ENCODE results near the gene ADARB2.
A peak's percentile ranks its signal among the peaks of the same experiment; 100 is the strongest.

Gene ADARB2

DNA sequence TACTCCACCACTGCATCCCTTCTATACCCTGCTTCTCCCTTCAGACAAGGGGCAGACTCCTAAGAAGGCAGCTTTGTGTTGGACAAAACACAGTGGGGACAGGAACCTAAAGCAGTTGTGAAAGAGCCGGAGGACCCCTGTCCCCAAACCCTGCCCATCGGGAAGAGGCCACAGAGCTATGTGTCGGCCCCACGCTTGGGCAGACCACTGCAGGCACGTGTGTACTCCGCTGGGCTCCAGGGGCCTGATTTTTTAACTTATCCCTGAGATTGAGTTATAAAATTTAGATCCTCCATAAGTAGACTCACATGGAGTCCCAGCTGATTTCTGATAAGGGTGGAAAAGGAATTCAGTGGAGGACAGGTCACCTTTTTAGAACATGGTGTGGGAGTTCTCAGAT, 310.5 kb downstream of the ADARB2 start:
- FAIRE-seq: no peak
- DNase-seq (ENCODE audit: insufficient read length, low spot score): no peak
- TF ChIP-seq POU2F2 (IDR thresholded peaks at IDR 0.05; ENCODE audit: low read depth, low read length): no peak
- TF ChIP-seq POLR2A (IDR thresholded peaks at IDR 0.05; ENCODE audit: low read depth, low read length): no peak
- no peak for TF ChIP-seq TAF1 (IDR thresholded peaks at IDR 0.05; ENCODE audit: low read depth, low read length)
- TF ChIP-seq POLR2AphosphoS5 (IDR thresholded peaks at IDR 0.05; ENCODE audit: low read depth, low read length): no peak
- no peak for TF ChIP-seq SPI1 (IDR thresholded peaks at IDR 0.05; ENCODE audit: low read depth, low read length)

DNA sequence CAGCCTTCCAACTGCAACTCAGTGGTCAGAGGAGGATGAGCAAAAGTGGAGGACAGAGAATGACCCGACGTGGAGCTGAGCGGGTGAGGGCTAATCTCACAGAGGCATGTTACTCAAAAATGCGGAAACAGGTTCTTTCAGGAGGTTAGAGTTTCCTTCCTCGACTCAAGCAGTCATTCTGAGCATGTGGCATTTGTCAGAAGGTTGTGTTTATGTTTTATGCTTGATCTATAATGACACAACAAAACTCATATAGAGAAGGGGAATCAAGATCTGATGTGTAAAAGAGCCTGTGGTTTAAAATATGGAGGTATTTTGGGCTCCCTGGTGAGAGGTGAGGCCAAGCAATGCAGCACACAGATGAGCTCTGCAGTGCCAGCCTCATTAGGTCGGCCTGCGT, 311.4 kb downstream of the ADARB2 start:
- peak; percentile 95 for FAIRE-seq
- DNase-seq (ENCODE audit: insufficient read length, low spot score): no peak
- peak; percentile 73 for TF ChIP-seq SPI1 (IDR thresholded peaks at IDR 0.05; ENCODE audit: low read depth, low read length)
- no peak for TF ChIP-seq POU2F2 (IDR thresholded peaks at IDR 0.05; ENCODE audit: low read depth, low read length)

DNA sequence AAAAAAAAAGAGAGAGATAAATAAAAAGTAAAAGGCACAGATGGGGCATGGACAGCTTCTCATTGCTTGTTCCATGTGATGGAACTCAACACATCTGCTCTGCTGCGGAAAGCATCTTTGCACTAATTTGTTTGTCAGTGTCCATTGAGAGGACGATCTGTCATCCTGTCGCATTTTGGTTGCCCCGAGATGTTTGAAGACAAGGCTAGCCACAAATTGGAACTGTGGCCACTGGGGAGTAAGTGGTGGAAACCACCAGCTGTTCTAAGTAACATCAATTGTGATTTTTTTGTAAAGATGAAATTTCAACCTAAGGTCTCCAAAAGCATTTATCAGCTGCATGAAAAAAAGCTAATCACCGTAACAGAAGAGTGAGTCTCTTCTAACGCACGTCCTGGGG, 312.7 kb downstream of the ADARB2 start:
- DNase-seq (ENCODE audit: insufficient read length, low spot score): no peak
- TF ChIP-seq POLR2AphosphoS5 (IDR thresholded peaks at IDR 0.05; ENCODE audit: low read depth, low read length) (no peak), POLR2A (IDR thresholded peaks at IDR 0.05; ENCODE audit: low read depth, low read length) (no peak), SPI1 (IDR thresholded peaks at IDR 0.05; ENCODE audit: low read depth, low read length) (no peak), PAX5 (IDR thresholded peaks at IDR 0.05; ENCODE audit: insufficient read depth, low read length, severe bottlenecking) (no peak)
- peak; percentile 35 for FAIRE-seq

DNA sequence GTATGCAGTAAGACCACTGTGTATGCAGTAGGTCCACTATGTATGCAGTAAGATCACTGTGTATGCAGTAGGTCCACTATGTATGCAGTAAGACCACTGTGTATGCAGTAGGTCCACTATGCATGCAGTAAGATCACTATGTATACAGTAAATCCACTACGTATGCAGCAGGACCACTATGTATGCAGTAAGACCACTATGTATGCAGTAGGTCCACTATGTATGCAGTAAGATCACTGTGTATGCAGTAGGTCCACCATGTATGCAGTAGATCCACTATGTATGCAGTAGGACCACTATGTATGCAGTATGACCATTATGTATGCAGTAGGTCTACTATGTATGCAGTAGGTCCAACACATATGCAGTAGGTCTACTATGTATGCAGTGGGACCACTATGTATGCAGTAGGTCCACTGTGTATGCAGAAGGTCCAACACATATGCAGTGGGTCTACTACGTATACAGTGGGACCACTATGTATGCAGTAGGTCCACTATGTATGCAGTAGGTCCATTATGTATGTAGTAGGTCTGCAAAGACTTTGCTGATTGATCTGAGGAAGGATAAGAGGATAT, 313.6 kb downstream of the ADARB2 start:
- TF ChIP-seq SPI1 (IDR thresholded peaks at IDR 0.05; ENCODE audit: low read depth, low read length): no peak
- no peak for TF ChIP-seq TAF1 (IDR thresholded peaks at IDR 0.05; ENCODE audit: low read depth, low read length)
- no peak for TF ChIP-seq PAX5 (IDR thresholded peaks at IDR 0.05; ENCODE audit: insufficient read depth, low read length, severe bottlenecking)
- TF ChIP-seq POU2F2 (IDR thresholded peaks at IDR 0.05; ENCODE audit: low read depth, low read length): no peak
- no peak for TF ChIP-seq POLR2AphosphoS5 (IDR thresholded peaks at IDR 0.05; ENCODE audit: low read depth, low read length)
- TF ChIP-seq POLR2A (IDR thresholded peaks at IDR 0.05; ENCODE audit: low read depth, low read length): no peak
- DNase-seq (ENCODE audit: insufficient read length, low spot score) (no peak), FAIRE-seq (peak; percentile 59)

- DNase-seq (ENCODE audit: insufficient read length, low spot score): no peak
- FAIRE-seq: no peak
Measured at GRCh38 chr10:1422275-1422674, 315.1 kb downstream of the ADARB2 start.

DNA sequence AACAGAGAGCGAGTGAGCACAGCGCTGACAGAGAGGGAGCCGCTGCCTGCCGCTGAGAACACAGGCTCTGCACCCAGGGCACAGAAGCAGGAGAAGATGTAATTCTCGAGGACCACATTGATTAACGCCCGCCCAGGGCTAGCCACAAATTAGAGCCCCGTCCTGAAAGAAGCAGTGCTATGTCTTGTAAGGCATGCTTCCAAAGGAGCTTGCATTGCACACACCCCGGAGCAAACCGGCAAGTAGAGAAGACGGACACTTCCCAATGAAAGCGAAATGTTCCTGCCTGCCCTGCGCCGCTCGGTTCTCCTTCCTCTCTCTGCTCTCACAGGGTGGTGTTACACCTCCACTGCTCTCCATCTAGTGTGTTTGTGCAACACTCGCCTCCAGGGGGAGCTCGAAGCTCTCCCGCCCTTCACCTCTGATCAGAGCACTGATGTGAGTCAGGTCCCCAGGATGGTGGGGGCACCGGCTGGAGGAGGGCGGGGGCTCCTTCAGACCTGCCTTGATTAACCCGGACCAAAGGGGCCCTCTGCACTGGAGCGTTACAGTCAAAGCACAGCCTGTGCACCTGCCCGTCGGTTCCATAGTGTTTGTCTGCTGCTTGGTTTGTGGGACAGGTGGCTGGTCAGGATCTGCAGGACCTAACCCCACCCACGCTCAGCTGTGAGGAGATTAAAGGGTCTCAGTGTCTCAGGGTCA, 316.5 kb downstream of the ADARB2 start:
- no peak for TF ChIP-seq SPI1 (IDR thresholded peaks at IDR 0.05; ENCODE audit: low read depth, low read length)
- no peak for TF ChIP-seq PAX5 (IDR thresholded peaks at IDR 0.05; ENCODE audit: insufficient read depth, low read length, severe bottlenecking)
- no peak for TF ChIP-seq POLR2AphosphoS5 (IDR thresholded peaks at IDR 0.05; ENCODE audit: low read depth, low read length)
- no peak for TF ChIP-seq POLR2A (IDR thresholded peaks at IDR 0.05; ENCODE audit: low read depth, low read length)
- TF ChIP-seq POU2F2 (IDR thresholded peaks at IDR 0.05; ENCODE audit: low read depth, low read length): no peak
- TF ChIP-seq TAF1 (IDR thresholded peaks at IDR 0.05; ENCODE audit: low read depth, low read length): no peak
- peak; percentile 71 for DNase-seq (ENCODE audit: insufficient read length, low spot score)
- FAIRE-seq: peak; percentile 99

More at GRCh38 chr10:1422275-1422674, 315.1 kb downstream of the ADARB2 start:
- TF ChIP-seq POLR2AphosphoS5 (IDR thresholded peaks at IDR 0.05; ENCODE audit: low read depth, low read length) (no peak), TAF1 (IDR thresholded peaks at IDR 0.05; ENCODE audit: low read depth, low read length) (no peak), POU2F2 (IDR thresholded peaks at IDR 0.05; ENCODE audit: low read depth, low read length) (no peak), PAX5 (IDR thresholded peaks at IDR 0.05; ENCODE audit: insufficient read depth, low read length, severe bottlenecking) (no peak), POLR2A (IDR thresholded peaks at IDR 0.05; ENCODE audit: low read depth, low read length) (no peak), SPI1 (IDR thresholded peaks at IDR 0.05; ENCODE audit: low read depth, low read length) (no peak)

DNA sequence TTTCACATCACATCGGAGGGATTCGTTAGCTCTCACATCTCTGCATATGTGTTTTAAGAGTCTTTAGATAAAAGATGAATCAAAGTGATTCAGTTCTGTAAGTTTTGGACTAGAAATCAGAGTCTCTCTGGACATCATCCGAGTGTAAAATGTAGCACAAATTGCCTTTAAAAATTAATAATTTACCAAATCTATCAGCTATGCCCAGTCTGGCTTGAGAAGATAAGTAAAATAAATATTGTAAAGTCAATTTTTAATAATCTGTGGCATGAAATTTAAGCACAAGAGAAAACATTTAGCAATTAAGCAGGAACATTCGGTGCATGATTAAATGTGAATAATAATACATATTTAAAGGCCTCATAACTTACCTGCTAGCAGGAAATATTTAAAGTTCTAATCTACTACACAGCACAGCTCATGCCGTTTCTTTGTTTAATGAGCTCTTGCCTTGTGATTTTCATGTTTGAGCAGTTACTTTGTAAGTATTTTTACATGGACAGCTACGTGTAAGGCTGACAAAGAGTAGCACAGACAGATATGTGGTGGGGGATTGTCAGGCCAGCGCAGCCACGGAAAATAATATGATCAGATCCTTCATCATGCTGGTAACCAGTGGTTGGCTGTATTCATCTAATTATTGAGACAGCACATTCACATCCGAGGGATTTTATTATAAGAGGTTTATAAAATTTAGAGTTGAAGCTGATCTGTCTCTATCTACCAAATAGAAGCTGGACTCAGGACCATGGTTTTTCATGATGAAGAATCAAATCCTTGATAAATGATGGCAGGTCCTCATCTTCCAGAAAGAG, 317.3 kb downstream of the ADARB2 start:
- TF ChIP-seq SPI1 (IDR thresholded peaks at IDR 0.05; ENCODE audit: low read depth, low read length) (no peak), POLR2AphosphoS5 (IDR thresholded peaks at IDR 0.05; ENCODE audit: low read depth, low read length) (no peak), POU2F2 (IDR thresholded peaks at IDR 0.05; ENCODE audit: low read depth, low read length) (no peak), POLR2A (IDR thresholded peaks at IDR 0.05; ENCODE audit: low read depth, low read length) (no peak), PAX5 (IDR thresholded peaks at IDR 0.05; ENCODE audit: insufficient read depth, low read length, severe bottlenecking) (no peak), TAF1 (IDR thresholded peaks at IDR 0.05; ENCODE audit: low read depth, low read length) (no peak)
- DNase-seq (ENCODE audit: insufficient read length, low spot score) (no peak), FAIRE-seq (no peak)

DNA sequence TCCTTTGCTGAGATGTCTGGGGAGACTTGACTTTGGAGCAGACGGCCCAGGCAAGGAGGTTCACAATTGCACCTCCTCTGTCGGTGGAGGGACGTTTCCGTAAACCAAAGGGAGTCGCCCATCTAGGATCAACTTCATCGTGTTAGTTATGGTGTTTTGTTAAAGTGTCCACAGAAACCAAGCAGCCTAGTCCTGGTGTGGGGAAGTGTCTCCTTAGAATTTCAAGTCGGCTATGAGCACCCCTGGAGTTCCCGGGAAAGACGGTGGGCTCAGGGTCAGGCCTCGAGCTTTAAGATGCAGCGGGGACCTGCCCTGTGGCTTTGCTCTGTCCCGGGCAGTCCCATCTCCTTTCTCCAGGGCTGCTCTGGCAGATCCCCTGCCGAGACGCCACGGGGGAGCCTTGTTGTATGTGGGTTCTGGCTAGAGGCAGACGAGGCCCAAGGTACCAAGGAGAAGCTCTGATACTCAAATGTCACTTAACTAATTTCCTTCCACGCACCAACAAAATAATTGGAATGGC, 319.2 kb downstream of the ADARB2 start:
- DNase-seq (ENCODE audit: insufficient read length, low spot score): no peak
- TF ChIP-seq SPI1 (IDR thresholded peaks at IDR 0.05; ENCODE audit: low read depth, low read length) (no peak), POLR2AphosphoS5 (IDR thresholded peaks at IDR 0.05; ENCODE audit: low read depth, low read length) (no peak), TAF1 (IDR thresholded peaks at IDR 0.05; ENCODE audit: low read depth, low read length) (no peak), POLR2A (IDR thresholded peaks at IDR 0.05; ENCODE audit: low read depth, low read length) (no peak), PAX5 (IDR thresholded peaks at IDR 0.05; ENCODE audit: insufficient read depth, low read length, severe bottlenecking) (no peak), POU2F2 (IDR thresholded peaks at IDR 0.05; ENCODE audit: low read depth, low read length) (no peak)
- no peak for FAIRE-seq

- TF ChIP-seq POLR2A (IDR thresholded peaks at IDR 0.05; ENCODE audit: low read depth, low read length) (no peak), SPI1 (IDR thresholded peaks at IDR 0.05; ENCODE audit: low read depth, low read length) (no peak), POLR2AphosphoS5 (IDR thresholded peaks at IDR 0.05; ENCODE audit: low read depth, low read length) (no peak), TAF1 (IDR thresholded peaks at IDR 0.05; ENCODE audit: low read depth, low read length) (no peak), POU2F2 (IDR thresholded peaks at IDR 0.05; ENCODE audit: low read depth, low read length) (no peak), PAX5 (IDR thresholded peaks at IDR 0.05; ENCODE audit: insufficient read depth, low read length, severe bottlenecking) (no peak)
- FAIRE-seq (no peak), DNase-seq (ENCODE audit: insufficient read length, low spot score) (no peak)
Measured at GRCh38 chr10:1417574-1417973, 319.8 kb downstream of the ADARB2 start.
